Measurements from ENCODE around the gene MYB. TPM values are rescaled to one million over a fixed set of nuclear protein-coding genes. Genes with fewer than 3 reads are reported as not detected.

Gene MYB
- total RNA-seq, 6 experiments from 2014 or later: 0.11 to 0.51 (median 0.33) TPM; not detected in 1

- Histone ChIP-seq H3K9me3 (no peaks in the 10 kb centered on the region), H3K27ac (no peak overlapping the region), H3K4me3 (no peak overlapping the region), H3K4me1 (no peaks in the 10 kb centered on the region), H3K36me3 (no peaks in the 10 kb centered on the region), H3K27me3 (no peaks in the 10 kb centered on the region)
- ATAC-seq (no peak), DNase-seq (no peak)
- no peak for TF ChIP-seq POLR2A (IDR thresholded peaks at IDR 0.05)
- TF ChIP-seq, protein P1, sequence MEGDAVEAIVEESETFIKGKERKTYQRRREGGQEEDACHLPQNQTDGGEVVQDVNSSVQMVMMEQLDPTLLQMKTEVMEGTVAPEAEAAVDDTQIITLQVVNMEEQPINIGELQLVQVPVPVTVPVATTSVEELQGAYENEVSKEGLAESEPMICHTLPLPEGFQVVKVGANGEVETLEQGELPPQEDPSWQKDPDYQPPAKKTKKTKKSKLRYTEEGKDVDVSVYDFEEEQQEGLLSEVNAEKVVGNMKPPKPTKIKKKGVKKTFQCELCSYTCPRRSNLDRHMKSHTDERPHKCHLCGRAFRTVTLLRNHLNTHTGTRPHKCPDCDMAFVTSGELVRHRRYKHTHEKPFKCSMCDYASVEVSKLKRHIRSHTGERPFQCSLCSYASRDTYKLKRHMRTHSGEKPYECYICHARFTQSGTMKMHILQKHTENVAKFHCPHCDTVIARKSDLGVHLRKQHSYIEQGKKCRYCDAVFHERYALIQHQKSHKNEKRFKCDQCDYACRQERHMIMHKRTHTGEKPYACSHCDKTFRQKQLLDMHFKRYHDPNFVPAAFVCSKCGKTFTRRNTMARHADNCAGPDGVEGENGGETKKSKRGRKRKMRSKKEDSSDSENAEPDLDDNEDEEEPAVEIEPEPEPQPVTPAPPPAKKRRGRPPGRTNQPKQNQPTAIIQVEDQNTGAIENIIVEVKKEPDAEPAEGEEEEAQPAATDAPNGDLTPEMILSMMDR (IDR thresholded peaks at IDR 0.05): no peak
- 85% methylated on average over 4 of the region's 6 CpGs for WGBS (ENCODE audit: insufficient coverage, low coverage, low lambda C conversion rate, missing lambda C conversion rate)
- intact Hi-C loops (cut with DNase I): no loop called here
Measured at GRCh38 chr6:135195522-135195921, 14.4 kb downstream of the MYB start.

DNA sequence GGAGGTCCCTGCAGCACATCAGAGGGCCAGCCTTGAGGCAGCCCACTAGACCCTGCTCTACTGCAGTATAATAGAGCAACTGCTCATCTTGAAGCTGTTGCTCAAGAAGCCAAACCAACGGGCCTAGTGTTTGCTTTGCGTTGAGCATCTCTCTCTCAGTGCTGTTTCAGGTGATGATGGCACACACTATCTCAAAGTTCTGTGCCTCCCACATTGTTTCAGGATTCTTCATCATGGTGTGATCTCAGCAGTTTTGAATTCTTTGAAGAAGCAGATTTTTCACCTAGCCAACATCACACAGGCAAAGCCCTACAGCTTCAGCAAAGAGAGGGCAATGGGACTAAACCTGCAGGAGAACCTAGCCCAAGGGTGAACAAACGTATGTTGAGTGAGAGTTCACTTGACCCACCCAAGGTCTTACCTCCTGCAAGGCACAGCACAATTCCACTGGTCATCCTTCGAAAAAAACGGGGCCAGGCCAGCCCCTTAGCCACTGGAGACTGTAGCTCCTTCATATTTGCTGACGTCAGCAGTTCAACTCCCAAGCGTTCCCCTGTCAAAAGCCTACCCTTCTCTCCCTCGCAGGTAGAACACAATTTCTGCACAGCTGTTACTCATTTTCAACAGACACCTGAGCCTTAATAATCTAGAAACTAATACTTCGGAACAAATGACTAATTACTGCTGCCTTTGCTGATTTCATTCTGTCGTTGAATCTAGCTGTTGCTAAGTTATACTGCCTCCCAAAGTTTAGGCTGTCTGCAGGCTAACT, 15.8 kb downstream of the MYB start:
- Histone ChIP-seq H3K4me3 (no peak overlapping the region), H3K9me3 (no peaks in the 10 kb centered on the region)
- 83% methylated on average over 8 of the region's 10 CpGs for WGBS (ENCODE audit: insufficient coverage, low coverage, low lambda C conversion rate, missing lambda C conversion rate)

GRCh38 chr6:135202836-135203235, 21.7 kb downstream of the MYB start:
- Histone ChIP-seq H3K27ac (no peak overlapping the region), H3K36me3 (no peaks in the 10 kb centered on the region), H3K4me1 (no peaks in the 10 kb centered on the region), H3K4me3 (no peak overlapping the region), H3K27me3 (no peaks in the 10 kb centered on the region), H3K9me3 (no peaks in the 10 kb centered on the region)
- no peak for TF ChIP-seq POLR2A (IDR thresholded peaks at IDR 0.05)
- TF ChIP-seq, protein P1 (IDR thresholded peaks at IDR 0.05): no peak
- intact Hi-C loops (cut with DNase I): no loop called here
- WGBS (ENCODE audit: insufficient coverage, low coverage, low lambda C conversion rate, missing lambda C conversion rate): 75% methylated on average over 1 of the region's 1 CpG
- no peak for ATAC-seq
- no peak for DNase-seq

More for the DNA sequence above, 15.8 kb downstream of the MYB start:
- intact Hi-C loops (cut with DNase I): no loop called here
- Histone ChIP-seq H3K36me3 (no peaks in the 10 kb centered on the region), H3K27ac (no peak overlapping the region), H3K27me3 (no peaks in the 10 kb centered on the region), H3K4me1 (no peaks in the 10 kb centered on the region)
- TF ChIP-seq, protein P1 (IDR thresholded peaks at IDR 0.05): no peak
- TF ChIP-seq POLR2A (IDR thresholded peaks at IDR 0.05): no peak
- DNase-seq (no peak), ATAC-seq (no peak)

DNA sequence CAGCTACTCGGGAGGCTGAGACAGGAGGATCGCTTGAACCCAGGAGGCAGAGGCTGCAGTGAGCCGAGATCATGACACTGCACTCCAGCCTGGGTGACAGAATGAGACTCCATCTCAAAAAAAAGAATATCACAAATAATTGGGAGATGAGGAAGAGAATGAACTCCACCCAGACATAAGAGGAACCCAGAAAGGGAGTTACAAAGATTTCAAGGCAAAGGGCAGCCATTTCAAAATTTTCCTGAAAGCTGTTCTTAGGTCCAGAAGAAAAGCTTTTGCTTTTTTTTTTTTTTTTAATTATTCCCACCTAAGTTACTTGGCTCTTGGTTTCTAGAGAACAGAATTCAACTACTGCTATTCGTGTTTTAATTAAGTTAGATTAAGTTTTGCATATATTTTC, 23.8 kb downstream of the MYB start:
- no peak for DNase-seq
- no peak for TF ChIP-seq POLR2A (IDR thresholded peaks at IDR 0.05)
- TF ChIP-seq, protein P1 (IDR thresholded peaks at IDR 0.05): no peak
- Histone ChIP-seq H3K36me3 (no peaks in the 10 kb centered on the region), H3K27ac (no peak overlapping the region), H3K4me1 (no peaks in the 10 kb centered on the region), H3K9me3 (no peaks in the 10 kb centered on the region), H3K4me3 (no peak overlapping the region), H3K27me3 (no peaks in the 10 kb centered on the region)
- 94% methylated on average over 2 of the region's 4 CpGs for WGBS (ENCODE audit: insufficient coverage, low coverage, low lambda C conversion rate, missing lambda C conversion rate)
- ATAC-seq: no peak
- intact Hi-C loops (cut with DNase I): no loop called here
